Tibial nerve (tissue), 4 donors: ENCODE results near the gene ZC4H2. TPM values are rescaled to one million over a fixed set of nuclear protein-coding genes. Genes with fewer than 3 reads are reported as not detected.

Source experiments
- DNase-seq, 2 donors: peaks; one replicate each; pipeline ENCODE4 v3.0.0-alpha.2; 2019; ENCODE audit warnings: low spot score in 2 of 2
- H3K27ac ChIP-seq, 4 donors: fragments of 200-600 bp; sonication (generic) in 3 of 4; one replicate each; pipeline ENCODE4 v1.5.1; 2017 to 2019; ENCODE audit warnings: mild to moderate bottlenecking in 1 of 4
- H3K27me3 ChIP-seq, 2 donors: fragments of 200-600 bp; sonication (generic) in 1 of 2; one replicate each; pipeline versions ENCODE4 v1.5.1 to v1.6.0; 2017 to 2019
- H3K36me3 ChIP-seq, 3 donors: fragments of 200-600 bp; sonication (generic); one replicate each; pipeline ENCODE4 v1.5.1; 2018 to 2019
- H3K4me1 ChIP-seq, 4 donors: fragments of 200-600 bp; sonication (generic) in 3 of 4; one replicate each; pipeline ENCODE4 v1.5.1; 2017 to 2019
- H3K4me3 ChIP-seq, 4 donors: fragments of 200-600 bp; sonication (generic) in 3 of 4; one replicate each; pipeline ENCODE4 v1.5.1; 2017 to 2019; ENCODE audit warnings: mild to moderate bottlenecking in 1 of 4, moderate library complexity in 1 of 4
- H3K9me3 ChIP-seq, 4 donors: fragments of 200-600 bp; sonication (generic) in 3 of 4; one replicate each; pipeline ENCODE4 v1.5.1; 2017 to 2019
- EP300 ChIP-seq, 2 donors: sonication (generic); formaldehyde crosslinking; IDR thresholded peaks; one replicate each; pipeline ENCODE4 v1.6.1; 2017; ENCODE audit warnings: antibody characterized with exemption in 2 of 2, mild to moderate bottlenecking in 1 of 2
- POLR2A ChIP-seq, 2 donors: fragments of 450-650 bp; IDR thresholded peaks; one replicate each; pipeline ENCODE4 v1.6.1; 2017; ENCODE audit warnings: antibody characterized with exemption in 2 of 2, mild to moderate bottlenecking in 2 of 2, moderate library complexity in 2 of 2
- WGBS, 2 donors: methylation state at CpG; one replicate each; pipeline ENCODE4 v1.1.5; 2018; 5-methylcytosine and 5-hydroxymethylcytosine counted together
- total RNA-seq, 4 donors: library from RNA; depleted of rRNA; stranded (reverse); fragments of >200 nt; gene quantifications; one replicate each; pipeline ENCODE4 v1.1.0, GENCODE V29; 2016
- TF ChIP-seq, protein P1 (sequence below), 5 experiments: fragments of 200-600 bp in 3 of 5; fragments of 450-650 bp in 2 of 5; sonication (generic) in 3 of 5; IDR thresholded peaks; one replicate each; pipeline ENCODE4 v1.5.1; 2016 to 2019; ENCODE audit warnings: antibody characterized with exemption in 5 of 5, mild to moderate bottlenecking in 3 of 5, moderate library complexity in 2 of 5

The ZC4H2 gene
- total RNA-seq, 4 donors from 2014 or later, result 8.5 to 22.2 (median 12.6) TPM

DNA sequence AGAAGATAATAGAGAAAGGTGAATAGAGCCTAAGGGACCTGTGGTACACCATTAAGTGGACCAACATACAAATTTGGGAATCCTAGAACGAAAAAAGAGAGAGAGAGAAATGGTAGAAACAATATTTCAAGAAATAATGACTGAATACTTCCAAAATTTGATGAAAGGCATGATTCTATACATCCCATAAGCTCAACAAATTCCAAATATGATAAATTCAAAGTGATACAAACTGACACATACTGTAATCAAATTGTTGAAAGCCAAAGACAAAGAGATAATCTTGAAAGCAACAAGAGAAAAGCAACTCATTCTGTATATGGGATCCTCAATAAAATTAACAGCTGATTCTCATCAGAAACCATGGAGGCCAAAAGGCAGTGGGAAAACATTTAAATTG is 20.6 kb upstream of the ZC4H2 start:
- Histone ChIP-seq H3K4me3 (no peak overlapping the region), H3K4me1 (no peaks in the 10 kb centered on the region), H3K27me3 (no peaks in the 10 kb centered on the region), H3K27ac (no peak overlapping the region), H3K36me3 (no peaks in the 10 kb centered on the region), H3K9me3 (peaks cover 0 to 20% (median 5%) of the 10 kb centered on the region in 4 donors)
- DNase-seq, result no peak
- TF ChIP-seq POLR2A (IDR thresholded peaks at IDR 0.05) (no peak), EP300 (IDR thresholded peaks at IDR 0.05) (no peak)
- TF ChIP-seq, protein P1, sequence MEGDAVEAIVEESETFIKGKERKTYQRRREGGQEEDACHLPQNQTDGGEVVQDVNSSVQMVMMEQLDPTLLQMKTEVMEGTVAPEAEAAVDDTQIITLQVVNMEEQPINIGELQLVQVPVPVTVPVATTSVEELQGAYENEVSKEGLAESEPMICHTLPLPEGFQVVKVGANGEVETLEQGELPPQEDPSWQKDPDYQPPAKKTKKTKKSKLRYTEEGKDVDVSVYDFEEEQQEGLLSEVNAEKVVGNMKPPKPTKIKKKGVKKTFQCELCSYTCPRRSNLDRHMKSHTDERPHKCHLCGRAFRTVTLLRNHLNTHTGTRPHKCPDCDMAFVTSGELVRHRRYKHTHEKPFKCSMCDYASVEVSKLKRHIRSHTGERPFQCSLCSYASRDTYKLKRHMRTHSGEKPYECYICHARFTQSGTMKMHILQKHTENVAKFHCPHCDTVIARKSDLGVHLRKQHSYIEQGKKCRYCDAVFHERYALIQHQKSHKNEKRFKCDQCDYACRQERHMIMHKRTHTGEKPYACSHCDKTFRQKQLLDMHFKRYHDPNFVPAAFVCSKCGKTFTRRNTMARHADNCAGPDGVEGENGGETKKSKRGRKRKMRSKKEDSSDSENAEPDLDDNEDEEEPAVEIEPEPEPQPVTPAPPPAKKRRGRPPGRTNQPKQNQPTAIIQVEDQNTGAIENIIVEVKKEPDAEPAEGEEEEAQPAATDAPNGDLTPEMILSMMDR (IDR thresholded peaks at IDR 0.05), result no peak
- WGBS, 2 donors, result 23 to 55% methylated on average over 1 of the region's 1 CpG

GRCh38 chrX:64994131-64994798 is 18.0 kb upstream of the ZC4H2 start:
- H3K36me3 ChIP-seq, result no peaks in the 10 kb centered on the region
- TF ChIP-seq POLR2A (IDR thresholded peaks at IDR 0.05) (no peak), EP300 (IDR thresholded peaks at IDR 0.05) (no peak)
- TF ChIP-seq, protein P1 (IDR thresholded peaks at IDR 0.05), result no peak
- no peaks in the 10 kb centered on the region for H3K4me1 ChIP-seq
- 51 to 60% methylated on average over 2 of the region's 2 CpGs for WGBS, 2 donors
- DNase-seq, result no peak
- H3K27ac ChIP-seq, result no peak overlapping the region
- H3K27me3 ChIP-seq, result no peaks in the 10 kb centered on the region
- H3K9me3 ChIP-seq, result peaks cover 0 to 15% (median 5%) of the 10 kb centered on the region in 4 donors
- no peak overlapping the region for H3K4me3 ChIP-seq

- H3K36me3 ChIP-seq, result no peaks in the 10 kb centered on the region
- H3K27ac ChIP-seq, result no peak overlapping the region
- no peak overlapping the region for H3K4me3 ChIP-seq
- 65 to 74% methylated on average over 3 of the region's 3 CpGs for WGBS, 2 donors
- H3K4me1 ChIP-seq, result no peaks in the 10 kb centered on the region
- no peak for DNase-seq
- no peaks in the 10 kb centered on the region for H3K9me3 ChIP-seq
- TF ChIP-seq, protein P1 (IDR thresholded peaks at IDR 0.05), result no peak
- no peak for TF ChIP-seq POLR2A (IDR thresholded peaks at IDR 0.05)
- no peaks in the 10 kb centered on the region for H3K27me3 ChIP-seq
Observed at GRCh38 chrX:64977830-64978229, 1.6 kb upstream of the ZC4H2 start.

- H3K27ac ChIP-seq, result no peak overlapping the region
- H3K4me1 ChIP-seq, result no peaks in the 10 kb centered on the region
- H3K4me3 ChIP-seq, result peak overlapping the region in 1 of 4 donors; percentile 61
- no peaks in the 10 kb centered on the region for H3K27me3 ChIP-seq
- 50 to 68% methylated on average over 2 of the region's 2 CpGs for WGBS, 2 donors
- TF ChIP-seq, protein P1 (IDR thresholded peaks at IDR 0.05), result no peak
- TF ChIP-seq EP300 (IDR thresholded peaks at IDR 0.05) (no peak), POLR2A (IDR thresholded peaks at IDR 0.05) (no peak)
- no peaks in the 10 kb centered on the region for H3K36me3 ChIP-seq
- no peaks in the 10 kb centered on the region for H3K9me3 ChIP-seq
- no peak for DNase-seq
Observed at GRCh38 chrX:64977051-64977450, 801 bp upstream of the ZC4H2 start.

GRCh38 chrX:64976673-64977040 is 407 bp upstream of the ZC4H2 start:
- WGBS, 2 donors, result 4 to 38% methylated on average over 10 to 11 of the region's 11 CpGs
- no peak for TF ChIP-seq POLR2A (IDR thresholded peaks at IDR 0.05)
- TF ChIP-seq EP300 (IDR thresholded peaks at IDR 0.05), result no peak
- Histone ChIP-seq H3K27me3 (no peaks in the 10 kb centered on the region), H3K9me3 (no peaks in the 10 kb centered on the region), H3K27ac (peak overlapping the region in 1 of 4 donors; percentile 52), H3K36me3 (no peaks in the 10 kb centered on the region), H3K4me1 (no peaks in the 10 kb centered on the region), H3K4me3 (peak overlapping the region; percentile 34 to 61 (median 52))
- DNase-seq, result no peak
